ENCODE results near the gene SHISA3.
"Not testable (repeated sequence)": the region's sequence is repeated elsewhere in the genome, so short reads cannot be mapped to it uniquely, and the experiment has no call there.

Gene SHISA3

GRCh38 chr4:42396752-42397634 is at the start of gene SHISA3:
TSS of gene SHISA3 (plus strand) at chr4:42397488. CDS start at chr4:42398057, 569 bp downstream.
- peak; percentile 47 for DNase-seq

- no peak for DNase-seq
Observed at GRCh38 chr4:42348247-42348646, 49.0 kb upstream of the SHISA3 start.

GRCh38 chr4:42348692-42349091 is 48.6 kb upstream of the SHISA3 start:
- no peak for DNase-seq

GRCh38 chr4:42350611-42351182 is 46.6 kb upstream of the SHISA3 start:
- no peak for DNase-seq

- no peak for DNase-seq
Observed at GRCh38 chr4:42352049-42352448, 45.2 kb upstream of the SHISA3 start.

GRCh38 chr4:42357325-42357724 is 40.0 kb upstream of the SHISA3 start:
- peak; percentile 48 for DNase-seq

- DNase-seq, result no peak
Observed at GRCh38 chr4:42359711-42360110, 37.6 kb upstream of the SHISA3 start.

GRCh38 chr4:42360256-42360669 is 37.0 kb upstream of the SHISA3 start:
- DNase-seq, result no peak

GRCh38 chr4:42361456-42361855 is 35.8 kb upstream of the SHISA3 start:
- no peak for DNase-seq

GRCh38 chr4:42362591-42362990 is 34.7 kb upstream of the SHISA3 start:
- DNase-seq, result no peak

- DNase-seq, result no peak
Observed at GRCh38 chr4:42363614-42364013, 33.7 kb upstream of the SHISA3 start.

- no peak for DNase-seq
Observed at GRCh38 chr4:42364266-42365053, 32.8 kb upstream of the SHISA3 start.

- no peak for DNase-seq
Observed at GRCh38 chr4:42366959-42367358, 30.3 kb upstream of the SHISA3 start.

- DNase-seq, result no peak
Observed at GRCh38 chr4:42369489-42369888, 27.8 kb upstream of the SHISA3 start.

GRCh38 chr4:42371305-42372252 is 25.7 kb upstream of the SHISA3 start:
- DNase-seq, result peak; percentile 17

GRCh38 chr4:42372303-42372702 is 25.0 kb upstream of the SHISA3 start:
- not testable (repeated sequence) for DNase-seq

- no peak for DNase-seq
Observed at GRCh38 chr4:42377497-42377896, 19.8 kb upstream of the SHISA3 start.

GRCh38 chr4:42381666-42382065 is 15.6 kb upstream of the SHISA3 start:
- no peak for DNase-seq

- DNase-seq, result no peak
Observed at GRCh38 chr4:42385516-42385915, 11.8 kb upstream of the SHISA3 start.

- no peak for DNase-seq
Observed at GRCh38 chr4:42390622-42391354, 6.5 kb upstream of the SHISA3 start.

GRCh38 chr4:42391355-42391664 is 6.0 kb upstream of the SHISA3 start:
- DNase-seq, result no peak

- no peak for DNase-seq
Observed at GRCh38 chr4:42391981-42392380, 5.3 kb upstream of the SHISA3 start.
